ENCODE measurements around the gene NGEF. TPM values are rescaled to one million over a fixed set of nuclear protein-coding genes. Genes with fewer than 3 reads are reported as not detected.

NGEF gene
- total RNA-seq, 4 donors from 2014 or later: 46.1 to 105 (median 68.8) TPM

DNA sequence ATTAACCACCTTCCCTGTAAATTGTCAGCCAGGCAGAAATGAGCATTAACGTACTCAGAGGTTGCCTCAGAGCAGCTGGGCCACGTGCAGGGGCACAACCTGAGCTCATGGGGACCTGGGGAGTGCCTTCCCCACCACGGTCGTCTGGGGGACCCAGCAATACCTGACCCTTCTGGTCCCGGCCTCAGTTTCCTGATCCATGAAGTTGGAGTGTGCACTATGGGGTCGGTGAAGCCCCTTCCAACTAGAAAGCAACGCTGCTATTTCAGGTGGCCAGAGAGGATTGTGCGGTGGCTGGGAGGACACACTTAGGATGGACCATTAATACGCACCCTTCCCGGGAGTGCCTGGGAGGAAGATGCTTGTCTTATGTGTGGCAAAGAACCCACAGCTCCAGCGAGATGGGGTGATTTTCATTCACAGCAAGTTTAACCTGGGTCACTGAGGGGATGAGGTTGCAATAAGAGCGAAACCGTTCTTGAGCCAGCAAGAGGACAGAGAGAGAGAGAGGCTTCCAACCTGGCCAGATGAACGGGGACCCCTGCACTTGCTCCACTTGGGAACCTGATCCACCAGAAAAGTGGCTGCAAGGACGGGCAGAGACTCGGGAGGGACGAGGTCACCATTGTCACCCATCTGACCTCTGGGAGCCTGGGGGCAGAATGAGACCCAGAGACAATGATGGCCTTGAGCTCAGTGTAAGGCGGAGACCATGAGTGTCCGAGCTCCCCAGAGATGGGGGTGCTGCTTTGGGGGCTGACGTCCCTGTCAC, 36.2 kb downstream of the NGEF start:
- intact Hi-C loops (cut with DNase I; ENCODE audit: low total_unique reads) (no loop called here), in situ Hi-C loops (cut with MboI; ENCODE audit: low pct_ligation_motif_present in 1 of 4, low pct_unique_long_range_greater_than_20kb in 1 of 4, low sequenced_read_pairs in 3 of 4) (no loop called here)
- Histone ChIP-seq H3K4me1 (peaks cover 10 to 23% (median 17%) of the 10 kb centered on the region in 4 donors), H3K9me3 (no peaks in the 10 kb centered on the region), H3K27me3 (peaks cover under 1% of the 10 kb centered on the region), H3K4me3 (no peak overlapping the region), H3K36me3 (no peaks in the 10 kb centered on the region), H3K27ac (no peak overlapping the region)
- 81% methylated on average over 19 of the region's 20 CpGs; no CpG with 5 or more reads in 1 of the 2 donors for whole genome bisulfite sequencing, 2 donors (ENCODE audit: low coverage in 1 of 2)
- no peak for DNase-seq
- TF ChIP-seq, protein P1, sequence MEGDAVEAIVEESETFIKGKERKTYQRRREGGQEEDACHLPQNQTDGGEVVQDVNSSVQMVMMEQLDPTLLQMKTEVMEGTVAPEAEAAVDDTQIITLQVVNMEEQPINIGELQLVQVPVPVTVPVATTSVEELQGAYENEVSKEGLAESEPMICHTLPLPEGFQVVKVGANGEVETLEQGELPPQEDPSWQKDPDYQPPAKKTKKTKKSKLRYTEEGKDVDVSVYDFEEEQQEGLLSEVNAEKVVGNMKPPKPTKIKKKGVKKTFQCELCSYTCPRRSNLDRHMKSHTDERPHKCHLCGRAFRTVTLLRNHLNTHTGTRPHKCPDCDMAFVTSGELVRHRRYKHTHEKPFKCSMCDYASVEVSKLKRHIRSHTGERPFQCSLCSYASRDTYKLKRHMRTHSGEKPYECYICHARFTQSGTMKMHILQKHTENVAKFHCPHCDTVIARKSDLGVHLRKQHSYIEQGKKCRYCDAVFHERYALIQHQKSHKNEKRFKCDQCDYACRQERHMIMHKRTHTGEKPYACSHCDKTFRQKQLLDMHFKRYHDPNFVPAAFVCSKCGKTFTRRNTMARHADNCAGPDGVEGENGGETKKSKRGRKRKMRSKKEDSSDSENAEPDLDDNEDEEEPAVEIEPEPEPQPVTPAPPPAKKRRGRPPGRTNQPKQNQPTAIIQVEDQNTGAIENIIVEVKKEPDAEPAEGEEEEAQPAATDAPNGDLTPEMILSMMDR (IDR thresholded peaks at IDR 0.05): no peak
- TF ChIP-seq EP300 (IDR thresholded peaks at IDR 0.05; ENCODE audit: low read depth) (no peak), POLR2A (IDR thresholded peaks at IDR 0.05) (no peak), POLR2AphosphoS5 (IDR thresholded peaks at IDR 0.05) (no peak)

DNA sequence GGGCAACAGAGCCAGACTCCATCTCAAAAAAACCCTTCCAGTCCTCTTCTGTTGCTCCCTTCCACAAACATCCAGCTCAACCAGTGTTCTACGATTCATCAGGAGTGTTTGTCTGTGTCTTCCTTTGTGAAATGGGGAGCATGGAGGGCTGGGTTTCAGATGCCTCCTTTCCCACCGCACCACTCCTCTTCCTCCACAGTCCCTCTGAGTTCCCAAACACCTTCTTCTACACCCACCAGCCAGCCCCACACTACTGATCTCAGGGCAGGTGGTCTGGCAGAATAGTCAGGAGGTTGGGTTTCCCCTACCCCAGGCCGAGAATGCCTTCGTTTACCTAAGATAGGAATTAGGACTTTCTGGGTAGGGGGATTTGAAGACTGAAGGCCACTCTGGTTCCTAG, 36.9 kb downstream of the NGEF start:
- no peaks in the 10 kb centered on the region for H3K36me3 ChIP-seq
- H3K4me1 ChIP-seq: peaks cover 10 to 17% (median 13%) of the 10 kb centered on the region in 4 donors
- intact Hi-C loops (cut with DNase I; ENCODE audit: low total_unique reads) (no loop called here), in situ Hi-C loops (cut with MboI; ENCODE audit: low pct_ligation_motif_present in 1 of 4, low pct_unique_long_range_greater_than_20kb in 1 of 4, low sequenced_read_pairs in 3 of 4) (no loop called here)
- no peaks in the 10 kb centered on the region for H3K9me3 ChIP-seq
- no peaks in the 10 kb centered on the region for H3K27me3 ChIP-seq
- DNase-seq: no peak
- no peak overlapping the region for H3K27ac ChIP-seq
- H3K4me3 ChIP-seq: no peak overlapping the region
- TF ChIP-seq, protein P1 (IDR thresholded peaks at IDR 0.05): no peak
- TF ChIP-seq POLR2AphosphoS5 (IDR thresholded peaks at IDR 0.05) (no peak), EP300 (IDR thresholded peaks at IDR 0.05; ENCODE audit: low read depth) (no peak), POLR2A (IDR thresholded peaks at IDR 0.05) (no peak)
- WGBS, 2 donors (ENCODE audit: low coverage in 1 of 2): 90% methylated on average over 4 of the region's 4 CpGs; no CpG with 5 or more reads in 1 of the 2 donors

DNA sequence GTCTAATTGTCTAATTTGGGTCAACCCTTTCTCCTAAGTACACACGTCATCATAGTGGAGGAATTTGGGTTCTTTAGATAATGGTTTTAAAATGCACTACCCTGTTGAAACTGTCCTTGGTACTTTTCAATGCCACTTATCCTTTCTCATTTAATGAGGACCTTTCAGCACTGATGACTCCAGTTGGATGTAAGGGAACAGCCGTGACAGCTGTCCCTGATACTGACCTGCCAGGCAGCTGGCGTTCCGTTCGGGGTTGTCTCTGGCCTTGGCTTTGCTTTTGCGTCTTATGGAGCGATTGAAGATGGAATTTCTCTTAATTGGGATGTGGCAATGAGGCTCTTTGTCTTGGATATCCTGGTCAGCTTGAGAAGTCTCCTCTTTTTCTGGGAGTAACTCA, 38.7 kb downstream of the NGEF start:
- TF ChIP-seq EP300 (IDR thresholded peaks at IDR 0.05; ENCODE audit: low read depth) (no peak), POLR2AphosphoS5 (IDR thresholded peaks at IDR 0.05) (no peak), POLR2A (IDR thresholded peaks at IDR 0.05) (no peak)
- TF ChIP-seq, protein P1 (IDR thresholded peaks at IDR 0.05): no peak
- WGBS, 2 donors (ENCODE audit: low coverage in 1 of 2): 60 to 87% methylated on average over 1 to 7 of the region's 7 CpGs
- intact Hi-C loops (cut with DNase I; ENCODE audit: low total_unique reads): no loop called here

DNA sequence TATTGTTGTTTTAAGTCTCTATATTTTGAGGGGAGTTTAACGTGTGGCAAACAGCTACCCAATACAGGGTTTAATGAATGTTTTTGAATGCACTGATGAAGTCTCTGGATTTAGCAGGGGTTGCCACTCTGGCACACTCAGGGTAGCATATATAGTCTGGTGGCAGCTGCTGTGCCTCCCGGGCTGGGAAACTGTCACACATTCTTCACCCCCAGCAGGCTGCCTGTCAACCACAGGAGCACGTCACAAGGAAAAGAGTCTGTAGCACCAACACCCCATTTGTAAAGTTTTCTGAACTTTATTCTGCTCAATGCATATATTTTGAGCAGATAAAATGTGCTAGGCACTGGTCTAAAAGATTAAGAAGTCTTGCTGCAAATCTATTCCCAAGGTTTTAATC, 39.3 kb downstream of the NGEF start:
- Histone ChIP-seq H3K36me3 (no peaks in the 10 kb centered on the region), H3K9me3 (no peaks in the 10 kb centered on the region), H3K4me3 (no peak overlapping the region), H3K27ac (no peak overlapping the region), H3K4me1 (no peaks in the 10 kb centered on the region), H3K27me3 (no peaks in the 10 kb centered on the region)
- DNase-seq: no peak
- WGBS, 2 donors (ENCODE audit: low coverage in 1 of 2): 85% methylated on average over 3 of the region's 3 CpGs; no CpG with 5 or more reads in 1 of the 2 donors
- in situ Hi-C loops (cut with MboI; ENCODE audit: low pct_ligation_motif_present in 1 of 4, low pct_unique_long_range_greater_than_20kb in 1 of 4, low sequenced_read_pairs in 3 of 4) (no loop called here), intact Hi-C loops (cut with DNase I; ENCODE audit: low total_unique reads) (no loop called here)
- TF ChIP-seq EP300 (IDR thresholded peaks at IDR 0.05; ENCODE audit: low read depth) (no peak), POLR2AphosphoS5 (IDR thresholded peaks at IDR 0.05) (no peak), POLR2A (IDR thresholded peaks at IDR 0.05) (no peak)
- TF ChIP-seq, protein P1 (IDR thresholded peaks at IDR 0.05): no peak

More for the DNA sequence above, 38.7 kb downstream of the NGEF start:
- no peaks in the 10 kb centered on the region for H3K27me3 ChIP-seq
- H3K4me1 ChIP-seq: peaks cover 0 to 3% (median under 1%) of the 10 kb centered on the region in 4 donors
- H3K36me3 ChIP-seq: no peaks in the 10 kb centered on the region
- DNase-seq: no peak
- no peak overlapping the region for H3K4me3 ChIP-seq
- H3K27ac ChIP-seq: no peak overlapping the region
- no peaks in the 10 kb centered on the region for H3K9me3 ChIP-seq
- in situ Hi-C loops (cut with MboI; ENCODE audit: low pct_ligation_motif_present in 1 of 4, low pct_unique_long_range_greater_than_20kb in 1 of 4, low sequenced_read_pairs in 3 of 4): no loop called here

Data from transverse colon (tissue), 4 donors.